SIG-M5 (cell line): ENCODE data around the gene PIK3CG.
"Not testable (repeated sequence)": the region's sequence is repeated elsewhere in the genome, so short reads cannot be mapped to it uniquely, and the experiment has no call there.

Experiments
- DNase-seq: peaks from one replicate; lab custom pipeline; 2025; lab: John Stamatoyannopoulos, UW

Gene PIK3CG

DNA sequence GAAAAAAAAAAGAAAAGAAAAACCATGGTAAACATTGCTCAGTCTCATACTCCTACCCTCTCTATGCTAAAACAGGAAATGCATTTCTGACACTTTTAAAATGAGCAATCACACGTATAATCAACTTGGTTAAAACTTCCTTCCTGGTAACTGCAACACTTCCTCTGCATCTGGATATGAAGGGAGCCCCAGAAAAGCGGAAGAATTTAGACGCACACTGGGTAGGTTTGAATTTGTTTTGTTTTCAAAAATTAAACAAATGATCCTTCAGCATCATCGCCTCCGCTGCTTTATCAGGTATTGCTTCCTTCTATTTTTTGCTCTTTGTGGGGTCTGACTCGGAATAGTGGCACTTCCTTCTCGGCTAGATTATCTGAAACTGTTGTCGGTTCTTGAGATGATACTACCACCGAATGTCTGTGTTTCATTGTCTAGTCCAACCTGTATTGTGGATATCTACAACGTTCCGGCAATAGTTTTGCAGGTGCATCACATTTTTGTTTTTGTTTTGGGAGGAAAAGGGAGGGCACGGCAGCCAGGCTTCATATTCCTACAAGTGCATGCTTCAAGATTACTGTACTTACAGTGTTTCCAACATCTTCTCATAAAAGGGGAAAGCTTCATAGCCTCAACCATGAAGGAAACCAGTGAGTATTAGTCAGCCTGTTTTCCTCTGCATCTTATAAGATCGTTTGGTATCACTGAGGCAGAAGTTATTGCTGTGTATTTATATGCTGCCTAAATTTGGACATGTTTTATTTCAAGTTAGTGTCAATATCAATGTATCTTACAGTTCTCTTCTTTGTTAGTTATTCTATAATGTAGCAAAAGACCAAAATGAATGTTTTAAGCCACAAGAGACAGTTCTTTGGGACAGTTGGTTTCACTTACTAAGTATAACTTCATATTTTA, at the start of gene PIK3CG:
TSS of gene PIK3CG (plus strand) at position 153 of the 912 bp plus-strand sequence. CDS start 2,280 bp downstream, outside the sequence.
- DNase-seq = peak; percentile 85

- no peak for DNase-seq
These were observed 48.0 kb upstream of the PIK3CG start for GRCh38 chr7:106817098-106817497.

- no peak for DNase-seq
These were observed 46.3 kb upstream of the PIK3CG start for GRCh38 chr7:106818736-106819135.

DNA sequence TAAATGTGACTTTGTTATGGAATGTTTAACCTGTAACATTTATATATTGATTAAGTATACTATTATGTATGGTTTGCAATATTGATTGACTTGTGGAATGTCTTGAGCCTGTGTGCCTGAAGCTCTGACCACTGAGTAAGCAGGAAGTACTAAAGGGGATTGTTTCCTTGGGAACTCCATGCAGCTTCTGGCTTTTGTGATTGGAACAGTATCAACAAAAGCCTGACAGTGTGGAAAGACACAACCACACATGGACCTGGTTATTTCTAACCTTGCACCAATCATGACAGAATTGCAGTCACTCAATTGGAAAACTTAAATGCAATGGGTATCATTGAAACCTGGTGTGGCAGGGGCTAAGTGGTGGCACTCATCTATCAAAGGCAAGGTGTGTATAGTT, 45.5 kb upstream of the PIK3CG start:
- no peak for DNase-seq

DNA sequence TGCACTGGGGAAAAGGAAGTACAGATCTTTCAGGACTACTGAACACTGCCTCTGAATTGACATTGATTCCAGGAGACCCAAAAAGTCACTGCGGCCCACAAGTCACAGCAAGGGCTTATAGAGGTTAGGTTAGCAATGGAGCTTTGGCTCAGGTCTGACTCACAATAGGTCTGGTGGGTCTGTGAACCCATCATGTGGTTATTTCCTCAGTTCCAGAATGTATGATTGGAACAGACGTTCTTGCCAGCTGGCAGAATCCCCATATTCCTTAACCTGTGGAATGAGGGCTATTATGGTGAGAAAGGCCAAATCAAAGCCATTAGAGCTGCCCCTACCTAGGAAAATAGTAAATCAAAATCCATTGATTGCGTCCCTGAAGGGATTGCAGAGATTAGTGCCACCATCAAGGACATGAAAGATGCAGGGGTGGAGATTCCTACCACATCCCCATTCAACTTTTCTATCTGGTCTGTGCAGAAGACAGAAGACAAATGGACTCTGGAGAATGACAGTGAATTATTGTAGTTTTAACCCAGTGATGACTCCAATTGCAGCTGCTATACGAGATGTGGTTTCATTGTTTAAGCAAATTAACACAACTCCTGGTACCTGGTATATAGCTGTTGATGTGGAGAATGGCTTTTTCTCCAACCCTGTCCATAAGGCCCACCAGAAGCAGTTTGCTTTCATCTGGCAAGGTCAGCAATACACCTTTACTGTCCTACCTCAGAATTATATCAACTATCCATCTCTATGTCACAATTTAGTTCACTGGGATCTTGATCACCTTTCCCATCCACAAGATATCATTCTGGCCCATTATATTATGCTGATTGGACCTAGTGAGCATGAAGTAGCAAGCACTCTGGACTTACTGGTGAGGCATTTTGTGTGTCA, 44.5 kb upstream of the PIK3CG start:
- no peak for DNase-seq

GRCh38 chr7:106823631-106824030, 41.5 kb upstream of the PIK3CG start:
- DNase-seq = no peak

- no peak for DNase-seq
These were observed 40.6 kb upstream of the PIK3CG start for GRCh38 chr7:106824458-106824857.

DNA sequence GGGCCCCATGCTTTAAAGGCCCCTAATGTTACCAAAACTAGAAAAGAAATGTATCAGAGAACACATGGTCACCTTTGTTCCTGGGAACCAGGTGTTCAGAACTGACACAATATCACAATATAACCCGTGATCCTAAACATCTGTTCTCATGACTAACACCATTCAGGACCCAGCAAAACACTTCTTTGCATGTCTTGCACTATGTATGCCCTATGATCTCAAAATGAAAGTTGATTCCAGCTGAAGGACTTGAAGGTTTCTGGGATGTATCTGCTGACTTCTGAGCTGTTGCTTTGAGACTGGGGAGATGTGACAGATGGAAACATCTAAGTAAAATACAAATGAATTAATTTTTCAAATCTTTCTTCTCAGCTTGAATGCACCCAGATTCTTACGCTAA, 37.5 kb upstream of the PIK3CG start:
- no peak for DNase-seq

- DNase-seq = no peak
These were observed 35.6 kb upstream of the PIK3CG start for GRCh38 chr7:106829496-106829895.

- not testable (repeated sequence) for DNase-seq
These were observed 34.2 kb upstream of the PIK3CG start for GRCh38 chr7:106830896-106831295.

DNA sequence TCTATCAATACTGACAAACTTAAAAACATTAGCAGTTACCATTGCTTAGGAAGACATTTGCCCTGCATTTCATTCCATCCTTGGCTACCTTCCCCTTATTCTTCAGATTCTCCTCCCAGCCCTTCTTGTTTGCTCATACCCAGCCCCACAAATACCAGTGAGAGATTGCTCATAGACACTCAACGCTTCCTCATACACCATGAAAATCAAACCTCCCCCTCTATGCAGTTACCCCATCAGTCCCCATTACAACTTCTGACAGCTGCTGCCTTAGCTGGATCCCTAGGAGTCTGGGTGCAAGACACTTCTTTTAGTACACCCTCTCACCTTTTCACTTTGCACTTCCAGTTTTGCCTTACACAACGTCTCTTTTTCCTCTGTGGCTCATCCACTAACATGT, 28.3 kb upstream of the PIK3CG start:
- DNase-seq = no peak

GRCh38 chr7:106839511-106839910, 25.6 kb upstream of the PIK3CG start:
- DNase-seq = no peak

DNA sequence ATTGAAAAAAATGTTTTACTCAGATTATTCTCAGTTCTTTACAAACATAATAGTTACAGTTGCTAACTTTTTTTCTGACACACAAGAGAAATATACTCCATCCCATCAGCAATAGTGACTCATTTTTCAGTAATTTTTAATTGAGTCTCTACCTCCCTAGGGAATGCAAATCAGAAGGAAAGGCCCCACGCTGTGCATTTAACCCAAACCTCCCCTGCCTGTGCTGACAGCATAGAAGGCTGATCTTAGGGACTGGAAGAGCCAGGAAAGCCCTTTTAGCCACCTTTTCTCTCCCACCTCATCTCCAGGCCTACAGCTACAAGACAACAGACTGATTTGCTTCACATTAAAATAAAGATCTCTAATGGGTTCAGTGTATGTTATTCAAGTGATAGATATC, 24.7 kb upstream of the PIK3CG start:
- no peak for DNase-seq

DNA sequence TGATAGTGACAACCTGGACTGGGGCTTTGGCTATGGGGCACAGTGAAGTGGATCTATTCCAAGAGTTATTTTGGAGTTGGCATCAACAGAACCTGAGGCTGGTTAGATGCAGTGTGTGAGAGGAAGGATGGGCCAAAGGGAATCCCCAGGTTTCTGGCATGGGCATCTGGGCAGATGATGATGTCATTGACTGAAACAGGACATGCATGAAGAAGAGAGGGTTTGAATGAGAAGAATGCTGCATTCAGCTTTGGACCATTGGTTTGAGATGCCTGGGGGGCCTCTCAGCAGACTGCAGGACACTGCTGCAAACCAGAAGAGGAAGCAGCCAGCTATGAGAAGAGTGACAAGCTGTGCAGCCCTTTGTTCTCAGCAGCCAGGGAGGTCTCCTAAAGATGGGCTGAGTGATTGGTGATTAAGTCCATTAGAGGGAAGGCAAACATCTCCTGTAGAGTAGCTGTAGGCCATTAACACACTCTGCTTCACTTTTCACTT, 23.1 kb upstream of the PIK3CG start:
- no peak for DNase-seq

- no peak for DNase-seq
These were observed 20.6 kb upstream of the PIK3CG start for GRCh38 chr7:106844279-106844997.

DNA sequence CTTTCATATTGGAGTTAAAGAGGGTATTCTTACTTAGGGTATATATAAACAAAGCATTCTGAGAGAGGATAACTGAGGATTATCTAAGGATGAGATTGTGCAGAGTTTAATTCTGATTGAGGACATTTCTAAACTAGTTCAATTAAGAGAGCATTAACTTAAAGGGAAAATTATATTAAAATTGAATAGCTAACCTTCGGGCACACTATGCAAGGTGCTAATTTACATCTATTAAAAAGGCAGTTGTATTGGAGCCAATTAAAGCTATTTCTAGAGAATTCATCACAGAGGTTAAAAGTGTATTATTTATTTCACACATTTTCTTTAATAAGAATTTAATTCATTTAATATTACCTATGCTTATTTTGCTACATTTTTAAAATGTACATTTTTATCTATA, 17.0 kb upstream of the PIK3CG start:
- DNase-seq = no peak

DNA sequence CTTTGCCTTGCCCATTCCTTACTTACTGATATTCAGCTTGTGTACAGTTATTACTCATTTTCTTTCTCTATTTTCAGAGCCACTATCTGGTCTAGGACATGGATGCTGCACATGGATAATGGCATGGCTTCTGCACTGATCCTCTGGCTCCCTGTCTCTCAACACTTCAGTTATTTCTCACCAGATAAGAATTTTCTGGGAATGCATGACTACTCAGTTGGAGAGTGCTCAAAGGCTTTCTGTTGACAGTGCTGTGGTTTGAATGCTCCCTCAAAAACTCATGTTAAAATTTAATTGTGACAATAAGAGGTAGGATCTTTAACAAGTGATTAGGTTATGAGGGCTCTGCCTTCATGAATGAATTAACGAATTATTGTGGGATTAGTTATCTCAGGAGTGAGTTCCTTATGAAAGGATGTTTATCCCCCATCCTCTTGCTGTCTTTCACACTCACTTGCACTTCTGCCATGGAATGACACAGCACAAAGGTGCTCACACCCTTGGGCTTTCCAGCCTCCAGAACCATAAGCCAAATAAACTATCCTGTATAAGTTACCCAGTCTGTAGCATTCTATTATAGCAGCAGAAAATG, 16.1 kb upstream of the PIK3CG start:
- DNase-seq = no peak

DNA sequence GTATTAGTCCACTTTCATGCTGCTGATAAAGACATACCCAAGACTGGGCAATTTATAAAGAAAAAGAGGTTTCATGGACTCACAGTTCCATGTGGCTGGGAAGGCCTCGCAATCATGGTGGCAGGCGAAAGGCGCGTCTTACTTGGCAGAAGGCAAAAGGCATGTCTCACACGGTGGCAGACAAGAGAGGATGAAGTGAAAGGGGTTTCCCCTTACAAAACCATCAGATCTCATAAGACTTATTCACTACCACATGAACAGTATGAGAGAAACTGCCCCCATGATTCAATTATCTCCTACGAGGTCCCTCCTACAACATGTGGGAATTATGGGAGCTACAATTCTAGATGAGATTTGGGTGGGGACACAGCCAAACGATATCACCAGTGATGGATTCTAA, 13.4 kb upstream of the PIK3CG start:
- DNase-seq = not testable (repeated sequence)

DNA sequence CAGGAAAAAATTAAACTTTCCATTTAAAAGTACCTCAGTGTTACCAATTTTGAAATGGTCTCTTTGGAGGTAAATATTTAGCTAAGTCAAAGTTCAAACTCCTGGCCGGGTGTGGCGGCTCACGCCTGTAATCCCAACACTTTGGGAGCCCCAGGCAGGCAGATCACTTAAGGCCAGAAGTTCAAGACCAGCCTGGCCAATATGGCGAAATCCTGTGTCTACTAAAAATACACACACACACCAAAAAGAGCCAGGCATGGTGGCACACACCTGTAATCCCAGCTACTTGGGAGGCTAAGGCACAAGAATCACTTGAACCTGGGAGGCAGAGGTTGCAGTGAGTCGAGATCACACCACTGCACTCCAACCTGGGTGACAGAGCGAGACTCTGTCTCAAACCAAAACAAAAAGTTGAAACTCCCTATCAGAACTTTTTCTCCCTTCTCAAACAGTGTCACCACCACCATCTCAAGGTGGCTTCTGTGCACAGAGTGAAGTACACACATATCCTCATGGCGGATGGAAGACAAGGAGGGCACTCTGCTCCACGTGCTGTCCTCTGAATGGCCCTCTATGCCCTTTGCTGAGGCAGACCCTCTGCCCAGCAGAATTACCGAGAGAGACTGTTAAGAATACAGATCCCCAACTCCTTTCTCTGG, 11.7 kb upstream of the PIK3CG start:
- DNase-seq = no peak

DNA sequence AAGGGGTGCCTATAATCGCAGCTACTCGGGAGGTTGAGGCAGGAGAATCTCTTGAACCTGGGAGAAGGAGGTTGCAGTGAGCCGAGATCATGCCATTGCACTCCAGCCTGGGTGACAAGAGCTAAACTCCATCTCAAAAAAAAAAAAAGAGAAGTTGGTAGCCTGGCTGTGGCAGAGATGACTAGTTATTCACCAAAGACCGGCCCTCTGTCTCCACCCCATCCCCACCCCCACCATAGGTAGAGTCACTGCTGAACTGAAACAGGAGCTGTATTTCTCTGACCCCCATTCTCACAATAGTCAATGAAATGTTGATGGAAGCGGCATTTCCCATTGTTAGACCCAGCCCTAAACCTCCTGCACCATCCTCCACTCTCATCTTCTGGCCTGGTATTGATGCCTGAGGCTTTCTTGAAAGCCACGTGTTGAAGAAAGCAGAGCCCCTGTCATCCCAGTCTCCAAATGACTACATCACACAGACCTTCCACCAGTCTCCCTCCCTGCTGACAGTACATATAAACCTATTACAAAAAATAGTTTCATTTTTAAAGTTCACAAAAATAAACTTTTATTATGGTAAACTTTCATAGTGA, 9.4 kb upstream of the PIK3CG start:
- DNase-seq = no peak
